AG04449 (cell line): ENCODE measurements around the gene PSME1.

ENCODE experiments used
- CTCF ChIA-PET: fragments of 350-600 bp; formaldehyde crosslinking; extraction: SDS; loops from one replicate; lab custom pipeline; 2021; ENCODE audit warnings: antibody characterized with exemption; lab: Yijun Ruan, JAX
- POLR2A ChIA-PET: fragments of 400-600, 350-600 bp; formaldehyde crosslinking; extraction: SDS; loops from one replicate; lab custom pipeline; 2020; ENCODE audit warnings: antibody characterized with exemption, inconsistent platforms; lab: Yijun Ruan, JAX
- DNase-seq: peaks from one replicate; pipeline ENCODE4 v3.0.0-alpha.2; 2010; ENCODE audit warnings: low read depth, low spot score
- H3K4me3 ChIP-seq: 2 replicates; pipeline ENCODE4 v1.5.1; 2011; ENCODE audit warnings: low read depth, mild to moderate bottlenecking, control low read depth, low read length
- TF ChIP-seq, protein P1 (sequence below): IDR thresholded peaks from one replicate; pipeline ENCODE4 v1.5.1; 2011; ENCODE audit warnings: mild to moderate bottlenecking, moderate library complexity, low read length, control low read depth, inconsistent platforms; ENCODE audit not compliant: insufficient read depth; ENCODE audit errors: missing control alignments

Gene PSME1

DNA sequence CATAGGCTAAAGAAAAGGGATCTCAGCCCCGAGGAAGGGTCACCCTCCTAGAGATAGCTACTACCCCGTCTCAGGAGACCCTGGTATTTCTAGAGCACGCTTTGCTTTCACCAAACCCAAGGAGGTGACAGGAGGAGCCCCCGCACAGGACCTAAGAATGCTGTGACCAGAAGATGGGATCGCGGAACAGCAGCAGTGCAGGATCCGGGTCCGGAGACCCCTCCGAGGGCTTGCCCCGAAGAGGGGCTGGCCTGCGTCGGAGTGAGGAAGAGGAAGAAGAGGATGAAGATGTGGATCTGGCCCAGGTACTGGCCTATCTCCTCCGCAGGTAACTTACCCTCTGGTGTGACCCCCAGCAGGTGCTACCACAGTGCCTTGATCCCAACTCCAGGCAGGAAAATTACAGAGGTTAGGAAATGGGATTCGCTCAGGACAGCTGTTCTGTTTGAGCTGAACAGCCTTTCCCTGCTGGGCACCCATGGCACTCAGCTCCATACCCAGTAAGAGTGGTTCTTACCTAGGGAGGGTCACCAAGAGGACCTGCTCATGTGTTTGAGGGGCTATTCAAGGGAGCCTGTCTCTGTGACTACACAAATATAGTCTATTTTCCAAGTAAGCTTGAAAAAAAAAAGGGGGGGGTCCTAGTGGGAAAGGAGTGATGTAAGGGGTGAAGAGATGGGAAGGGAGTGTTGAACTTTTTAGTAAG is 20.4 kb upstream of the PSME1 start:
- ChIA-PET CTCF (interaction anchor here (0.7 to 4.7 kb wide), 13 partner anchors 11 to 181 kb away, joined by 3 to 30 read pairs (median 5); partner anchors contain the start of genes CARMIL3, EMC9 and IRF9), POLR2A (interaction anchor here (0.6 to 2.6 kb wide), 9 partner anchors 14 to 127 kb away, joined by 3 to 44 read pairs (median 5); partner anchors contain the start of genes CHMP4A, EMC9, IPO4 and PCK2)
- DNase-seq, result no peak

DNA sequence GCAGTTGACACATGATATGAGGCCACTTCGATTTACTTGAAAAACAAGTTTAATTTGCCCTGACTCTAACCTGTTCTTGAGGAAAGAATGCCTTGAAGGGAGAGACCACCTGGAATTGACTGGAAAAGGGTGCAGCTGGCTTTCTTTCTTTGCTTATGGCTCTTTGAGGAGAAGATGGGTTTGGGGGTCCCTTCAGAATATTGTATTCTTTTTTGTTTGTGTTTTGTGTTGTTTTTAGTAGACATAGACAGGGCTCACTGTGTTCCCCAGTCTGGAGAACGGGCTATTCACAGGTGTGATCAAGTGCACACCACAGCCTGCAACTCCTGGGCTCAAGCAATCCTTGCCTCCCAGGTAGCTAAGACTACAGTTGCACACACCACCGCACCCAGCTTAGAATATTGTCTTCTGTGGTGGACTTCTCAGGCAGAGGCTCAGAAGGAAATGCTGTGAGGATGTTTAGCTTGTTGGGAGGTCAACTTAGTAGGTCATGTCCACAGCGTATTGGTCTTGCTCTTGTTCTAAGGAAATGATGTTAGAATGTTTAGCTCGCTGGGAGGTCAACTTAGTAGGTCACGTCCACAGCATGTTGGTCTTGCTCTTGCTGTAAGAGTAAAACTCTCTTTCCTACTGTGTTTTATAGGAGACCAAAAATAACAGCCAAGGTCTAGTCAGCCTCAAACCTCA is 19.7 kb upstream of the PSME1 start:
- DNase-seq, result no peak
- no peak overlapping the region for H3K4me3 ChIP-seq
- ChIA-PET POLR2A (no interaction called here), CTCF (interaction anchor here (0.6 to 4.7 kb wide), 10 partner anchors 8 to 181 kb away, joined by 3 to 30 read pairs (median 3); partner anchors contain the start of gene IRF9)
- TF ChIP-seq, protein P1, sequence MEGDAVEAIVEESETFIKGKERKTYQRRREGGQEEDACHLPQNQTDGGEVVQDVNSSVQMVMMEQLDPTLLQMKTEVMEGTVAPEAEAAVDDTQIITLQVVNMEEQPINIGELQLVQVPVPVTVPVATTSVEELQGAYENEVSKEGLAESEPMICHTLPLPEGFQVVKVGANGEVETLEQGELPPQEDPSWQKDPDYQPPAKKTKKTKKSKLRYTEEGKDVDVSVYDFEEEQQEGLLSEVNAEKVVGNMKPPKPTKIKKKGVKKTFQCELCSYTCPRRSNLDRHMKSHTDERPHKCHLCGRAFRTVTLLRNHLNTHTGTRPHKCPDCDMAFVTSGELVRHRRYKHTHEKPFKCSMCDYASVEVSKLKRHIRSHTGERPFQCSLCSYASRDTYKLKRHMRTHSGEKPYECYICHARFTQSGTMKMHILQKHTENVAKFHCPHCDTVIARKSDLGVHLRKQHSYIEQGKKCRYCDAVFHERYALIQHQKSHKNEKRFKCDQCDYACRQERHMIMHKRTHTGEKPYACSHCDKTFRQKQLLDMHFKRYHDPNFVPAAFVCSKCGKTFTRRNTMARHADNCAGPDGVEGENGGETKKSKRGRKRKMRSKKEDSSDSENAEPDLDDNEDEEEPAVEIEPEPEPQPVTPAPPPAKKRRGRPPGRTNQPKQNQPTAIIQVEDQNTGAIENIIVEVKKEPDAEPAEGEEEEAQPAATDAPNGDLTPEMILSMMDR, result no peak

More for the DNA sequence above, 20.4 kb upstream of the PSME1 start:
- TF ChIP-seq, protein P1, result no peak
- peak overlapping the region; percentile 96 for H3K4me3 ChIP-seq

- no peak overlapping the region for H3K4me3 ChIP-seq
- TF ChIP-seq, protein P1, result no peak
- CTCF ChIA-PET, result interaction anchor here (1.0 to 4.7 kb wide), 8 partner anchors 9 to 180 kb away, joined by 3 to 30 read pairs (median 8); partner anchors contain the start of gene IRF9
- POLR2A ChIA-PET, result no interaction called here
- no peak for DNase-seq
Measured at GRCh38 chr14:24117179-24117578, 18.8 kb upstream of the PSME1 start.

DNA sequence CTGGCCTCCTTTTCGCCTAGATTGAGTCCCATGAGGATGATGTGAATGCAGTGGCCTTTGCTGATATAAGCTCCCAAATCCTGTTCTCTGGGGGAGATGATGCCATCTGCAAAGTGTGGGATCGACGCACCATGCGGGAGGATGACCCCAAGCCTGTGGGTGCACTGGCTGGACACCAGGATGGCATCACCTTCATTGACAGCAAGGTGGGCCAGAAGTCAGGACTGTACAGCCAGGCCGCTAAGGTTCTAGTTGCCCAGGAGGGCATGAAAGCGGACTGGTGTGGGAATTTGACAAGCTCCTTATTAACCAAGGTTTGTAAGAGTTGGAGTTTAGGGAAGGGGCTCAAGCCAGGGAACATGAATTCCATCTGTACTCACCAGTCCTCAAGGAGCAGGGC is 16.3 kb upstream of the PSME1 start:
- ChIA-PET POLR2A (no interaction called here), CTCF (interaction anchor here (0.9 to 1.2 kb wide), 2 partner anchors 41 to 189 kb away, joined by 3 read pairs; partner anchors contain the start of gene IRF9)
- TF ChIP-seq, protein P1, result no peak
- no peak overlapping the region for H3K4me3 ChIP-seq
- DNase-seq, result no peak

GRCh38 chr14:24121210-24121609 is 14.8 kb upstream of the PSME1 start:
- TF ChIP-seq, protein P1, result no peak
- no peak overlapping the region for H3K4me3 ChIP-seq
- POLR2A ChIA-PET, result no interaction called here
- CTCF ChIA-PET, result interaction anchor here (1.4 to 1.7 kb wide), 2 partner anchors 40 to 62 kb away, joined by 4 to 5 read pairs; partner anchors contain the start of gene IRF9
- no peak for DNase-seq
